HCT116 (cell line): ENCODE results near the gene TMEM181. TPM values are rescaled to one million over a fixed set of nuclear protein-coding genes. Genes with fewer than 3 reads are reported as not detected.

ENCODE experiments used
- ATAC-seq: fragments of 200-7000 bp; cut with Tn5 transposase; 2 replicates; pipeline ENCODE4 v1.9.1; 2020; ENCODE audit warnings: mild to moderate bottlenecking, moderate library complexity
- BruUV-seq: library from RNA; stranded (reverse); fragments of 400-500 nt; replicated peaks from 2 replicates; lab custom pipeline; 2021; lab: Mats Ljungman, UMichigan
- CTCF ChIA-PET: fragments of 300-600 bp; sonication (Branson Sonifier 250); formaldehyde crosslinking; loops from one replicate; lab custom pipeline; 2021; ENCODE audit warnings: antibody characterized with exemption; lab: Charles Lee
- POLR2A ChIA-PET: fragments of 300-600, 350-600 bp; sonication (Branson Sonifier 250); formaldehyde crosslinking; loops from one replicate; lab custom pipeline; 2021; ENCODE audit warnings: antibody characterized with exemption; lab: Charles Lee
- RAD21 ChIA-PET, 2 experiments: fragments of 300-600 bp; sonication (Branson Sonifier 250); formaldehyde crosslinking; loops; one replicate each; lab custom pipeline; 2023; ENCODE audit warnings: low total read pairs in 2 of 2; ENCODE audit not compliant: uncharacterized antibody in 2 of 2, unreplicated experiment in 2 of 2, low non-redundant PET in 1 of 2; lab: Charles Lee
- DNase-seq: peaks from one replicate; pipeline ENCODE4 v3.0.0-alpha.2; 2010; ENCODE audit warnings: low read depth, low spot score
- H2AFZ ChIP-seq: fragments of 200-600 bp; shearing (Covaris generic), sonication (generic); 2 replicates; pipeline ENCODE4 v1.6.1; 2017; ENCODE audit warnings: low read depth, mixed run types, mixed read lengths, antibody characterized with exemption, low read length; ENCODE audit not compliant: poor library complexity, severe bottlenecking
- H3K27ac ChIP-seq: 2 replicates; pipeline ENCODE4 v1.5.1; 2012; ENCODE audit warnings: low read depth, low read length
- H3K27me3 ChIP-seq: fragments of 200-600 bp; sonication (generic); 2 replicates; pipeline ENCODE4 v1.6.1; 2016; ENCODE audit warnings: mixed run types, low read length, mixed read lengths; ENCODE audit not compliant: insufficient read depth
- H3K36me3 ChIP-seq, 2 experiments: fragments of 200-500 bp in 1 of 2; fragments of 200-600 bp in 1 of 2; sonication (Bioruptor generic) in 1 of 2; sonication (generic) in 1 of 2; 2 replicates each; pipeline versions ENCODE4 v1.5.1 to v1.6.1; 2014 to 2016; ENCODE audit warnings: low read length in 2 of 2, inconsistent platforms in 1 of 2, mixed read lengths in 1 of 2, mixed run types in 1 of 2; ENCODE audit not compliant: insufficient read depth in 2 of 2, control insufficient read depth in 1 of 2
- H3K4me1 ChIP-seq, 2 experiments: fragments of 200-600 bp in 1 of 2; sonication (generic) in 1 of 2; 2 replicates each; pipeline versions ENCODE4 v1.5.1 to v1.6.1; 2012 to 2017; ENCODE audit warnings: low read length in 2 of 2, inconsistent platforms in 1 of 2, mild to moderate bottlenecking in 1 of 2, mixed read lengths in 1 of 2, mixed run types in 1 of 2, moderate library complexity in 1 of 2; ENCODE audit not compliant: insufficient read depth in 2 of 2, control insufficient read depth in 1 of 2
- H3K4me2 ChIP-seq: fragments of 200-600 bp; sonication (generic); 2 replicates; pipeline ENCODE4 v1.6.1; 2017; ENCODE audit warnings: mixed run types, low read length, mixed read lengths
- H3K4me3 ChIP-seq, 2 experiments: fragments of 200-600 bp in 1 of 2; sonication (generic) in 1 of 2; replicated peaks in 1 of 2; 2 replicates each; pipeline ENCODE4 v1.5.1; 2011 to 2016; ENCODE audit warnings: low read length in 2 of 2, control low read depth in 1 of 2, low read depth in 1 of 2, mild to moderate bottlenecking in 1 of 2, mixed read lengths in 1 of 2, mixed run types in 1 of 2
- H3K79me2 ChIP-seq: fragments of 200-600 bp; sonication (generic); 2 replicates; pipeline ENCODE4 v1.6.1; 2017; ENCODE audit warnings: mild to moderate bottlenecking, mixed run types, low read length, moderate library complexity, mixed read lengths; ENCODE audit not compliant: insufficient read depth
- H3K9ac ChIP-seq: fragments of 200-600 bp; sonication (generic); 2 replicates; pipeline ENCODE4 v1.6.1; 2016; ENCODE audit warnings: low read length, mixed read lengths
- H3K9me2 ChIP-seq: fragments of 200-600 bp; sonication (generic), shearing (Covaris generic); 2 replicates; pipeline ENCODE4 v1.6.1; 2017; ENCODE audit warnings: mixed run types, mild to moderate bottlenecking, moderate library complexity; ENCODE audit not compliant: insufficient read depth
- H3K9me3 ChIP-seq, 2 experiments: fragments of 200-500 bp in 1 of 2; fragments of 200-600 bp in 1 of 2; sonication (Bioruptor generic) in 1 of 2; sonication (generic) in 1 of 2; 2 replicates each; pipeline ENCODE4 v1.6.1; 2014 to 2017; ENCODE audit warnings: low read length in 2 of 2, mixed read lengths in 2 of 2, inconsistent platforms in 1 of 2, low read depth in 1 of 2, mild to moderate bottlenecking in 1 of 2, mixed run types in 1 of 2, moderate library complexity in 1 of 2; ENCODE audit not compliant: control insufficient read depth in 1 of 2, insufficient read depth in 1 of 2
- H4K20me1 ChIP-seq: fragments of 200-600 bp; sonication (generic), shearing (Covaris generic); 2 replicates; pipeline ENCODE4 v1.6.1; 2017; ENCODE audit warnings: mixed run types, mild to moderate bottlenecking, moderate library complexity; ENCODE audit not compliant: insufficient read depth
- CBX3 ChIP-seq: IDR thresholded peaks from 2 replicates; pipeline ENCODE4 v1.6.1; 2012; ENCODE audit warnings: low read depth
- CEBPB ChIP-seq: IDR thresholded peaks from 2 replicates; pipeline ENCODE4 v1.6.1; 2012; ENCODE audit warnings: low read depth
- JUND ChIP-seq: IDR thresholded peaks from 2 replicates; pipeline ENCODE4 v1.6.1; 2012
- POLR2A ChIP-seq: IDR thresholded peaks from 2 replicates; pipeline ENCODE4 v1.7.0; 2011; ENCODE audit warnings: borderline replicate concordance; ENCODE audit not compliant: insufficient read depth, insufficient read length; ENCODE audit errors: extremely low read depth
- POLR2AphosphoS5 ChIP-seq: IDR thresholded peaks from 2 replicates; pipeline ENCODE4 v1.6.1; 2011; ENCODE audit warnings: mild to moderate bottlenecking, low read depth, low read length, moderate library complexity
- RAD21 ChIP-seq: IDR thresholded peaks from 2 replicates; pipeline ENCODE4 v1.6.1; 2012; ENCODE audit warnings: low read depth, mild to moderate bottlenecking
- TCF7L2 ChIP-seq: IDR thresholded peaks from 2 replicates; pipeline ENCODE4 v1.7.0; 2011; ENCODE audit warnings: borderline replicate concordance, inconsistent platforms; ENCODE audit not compliant: insufficient read depth, insufficient read length; ENCODE audit errors: extremely low read depth
- ZFX ChIP-seq: fragments of 450-650 bp; IDR thresholded peaks from 2 replicates; pipeline ENCODE4 v1.6.1; 2017
- intact Hi-C: fragments of 100-400 bp; cut with micrococcal nuclease; formaldehyde crosslinking; loops from 2 replicates; pipeline ENCODE4 v1.10.0; 2022
- total RNA-seq: library from RNA; stranded (reverse); gene quantifications from one replicate; pipeline ENCODE4 v1.2.1, GENCODE V29; 2021; ENCODE audit not compliant: unreplicated experiment
- TF ChIP-seq, protein P1 (sequence below): IDR thresholded peaks from 2 replicates; pipeline ENCODE4 v1.6.1; 2012
- TF ChIP-seq, protein P2 (sequence below): IDR thresholded peaks from 2 replicates; pipeline ENCODE4 v1.6.1; 2012
- TF ChIP-seq, protein P3 (sequence below): IDR thresholded peaks from 2 replicates; pipeline ENCODE4 v1.6.1; 2012; ENCODE audit warnings: low read depth

Gene TMEM181
- total RNA-seq, 1 experiment from 2014 or later: 34.4 TPM

DNA sequence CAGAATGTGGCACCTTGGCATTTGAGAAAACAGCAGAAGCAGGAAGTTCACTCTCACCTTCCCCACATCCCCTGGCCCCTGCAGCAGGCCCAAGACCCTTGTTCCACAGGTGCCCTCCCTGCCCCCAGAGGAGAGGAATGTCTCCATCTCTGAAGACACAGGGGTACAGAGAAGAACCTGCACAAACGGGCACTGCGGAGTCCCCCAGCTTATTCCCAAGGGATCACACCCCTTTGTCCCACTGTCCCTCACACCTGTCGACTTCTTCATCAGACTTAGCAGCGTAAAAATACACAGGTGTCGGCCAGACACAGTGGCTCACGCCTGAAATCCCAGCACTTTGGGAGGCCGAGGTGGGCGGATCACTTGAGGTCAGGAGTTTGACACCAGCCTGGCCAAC lies 42.9 kb upstream of the TMEM181 start:
- CTCF ChIA-PET: no interaction called here
- Histone ChIP-seq H3K36me3 (no peaks in the 10 kb centered on the region), H3K79me2 (no peaks in the 10 kb centered on the region), H3K9ac (no peak overlapping the region), H3K9me2 (no peaks in the 10 kb centered on the region), H3K4me1 (peaks cover 6 to 18% of the 10 kb centered on the region in 2 experiments; a peak in 3 of 4 replicates), H3K9me3 (no peaks in the 10 kb centered on the region), H3K4me3 (no peak overlapping the region), H2AFZ (no peak overlapping the region), H3K27ac (no peak overlapping the region), H3K27me3 (no peaks in the 10 kb centered on the region), H3K4me2 (no peak overlapping the region), H4K20me1 (no peaks in the 10 kb centered on the region)
- TF ChIP-seq, protein P1, sequence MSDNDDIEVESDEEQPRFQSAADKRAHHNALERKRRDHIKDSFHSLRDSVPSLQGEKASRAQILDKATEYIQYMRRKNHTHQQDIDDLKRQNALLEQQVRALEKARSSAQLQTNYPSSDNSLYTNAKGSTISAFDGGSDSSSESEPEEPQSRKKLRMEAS: no peak
- TF ChIP-seq, protein P2, sequence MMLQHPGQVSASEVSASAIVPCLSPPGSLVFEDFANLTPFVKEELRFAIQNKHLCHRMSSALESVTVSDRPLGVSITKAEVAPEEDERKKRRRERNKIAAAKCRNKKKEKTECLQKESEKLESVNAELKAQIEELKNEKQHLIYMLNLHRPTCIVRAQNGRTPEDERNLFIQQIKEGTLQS: no peak
- TF ChIP-seq CEBPB: no peak
- TF ChIP-seq, protein P3, sequence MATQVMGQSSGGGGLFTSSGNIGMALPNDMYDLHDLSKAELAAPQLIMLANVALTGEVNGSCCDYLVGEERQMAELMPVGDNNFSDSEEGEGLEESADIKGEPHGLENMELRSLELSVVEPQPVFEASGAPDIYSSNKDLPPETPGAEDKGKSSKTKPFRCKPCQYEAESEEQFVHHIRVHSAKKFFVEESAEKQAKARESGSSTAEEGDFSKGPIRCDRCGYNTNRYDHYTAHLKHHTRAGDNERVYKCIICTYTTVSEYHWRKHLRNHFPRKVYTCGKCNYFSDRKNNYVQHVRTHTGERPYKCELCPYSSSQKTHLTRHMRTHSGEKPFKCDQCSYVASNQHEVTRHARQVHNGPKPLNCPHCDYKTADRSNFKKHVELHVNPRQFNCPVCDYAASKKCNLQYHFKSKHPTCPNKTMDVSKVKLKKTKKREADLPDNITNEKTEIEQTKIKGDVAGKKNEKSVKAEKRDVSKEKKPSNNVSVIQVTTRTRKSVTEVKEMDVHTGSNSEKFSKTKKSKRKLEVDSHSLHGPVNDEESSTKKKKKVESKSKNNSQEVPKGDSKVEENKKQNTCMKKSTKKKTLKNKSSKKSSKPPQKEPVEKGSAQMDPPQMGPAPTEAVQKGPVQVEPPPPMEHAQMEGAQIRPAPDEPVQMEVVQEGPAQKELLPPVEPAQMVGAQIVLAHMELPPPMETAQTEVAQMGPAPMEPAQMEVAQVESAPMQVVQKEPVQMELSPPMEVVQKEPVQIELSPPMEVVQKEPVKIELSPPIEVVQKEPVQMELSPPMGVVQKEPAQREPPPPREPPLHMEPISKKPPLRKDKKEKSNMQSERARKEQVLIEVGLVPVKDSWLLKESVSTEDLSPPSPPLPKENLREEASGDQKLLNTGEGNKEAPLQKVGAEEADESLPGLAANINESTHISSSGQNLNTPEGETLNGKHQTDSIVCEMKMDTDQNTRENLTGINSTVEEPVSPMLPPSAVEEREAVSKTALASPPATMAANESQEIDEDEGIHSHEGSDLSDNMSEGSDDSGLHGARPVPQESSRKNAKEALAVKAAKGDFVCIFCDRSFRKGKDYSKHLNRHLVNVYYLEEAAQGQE: no peak
- TF ChIP-seq JUND: no peak
- TF ChIP-seq POLR2AphosphoS5: no peak
- no peak for TF ChIP-seq POLR2A
- TF ChIP-seq ZFX: no peak
- no peak for TF ChIP-seq RAD21
- no peak for TF ChIP-seq CBX3
- no peak for TF ChIP-seq TCF7L2
- no TSS peak for BruUV-seq
- ATAC-seq: no peak
- no peak for DNase-seq
- RAD21 ChIA-PET: no interaction called here
- intact Hi-C loops: no loop called here
- POLR2A ChIA-PET: no interaction called here
